ENCODE data around the gene TUBB8B.
"Not testable (repeated sequence)": the region's sequence is repeated elsewhere in the genome, so short reads cannot be mapped to it uniquely, and the experiment has no call there.

Gene TUBB8B

DNA sequence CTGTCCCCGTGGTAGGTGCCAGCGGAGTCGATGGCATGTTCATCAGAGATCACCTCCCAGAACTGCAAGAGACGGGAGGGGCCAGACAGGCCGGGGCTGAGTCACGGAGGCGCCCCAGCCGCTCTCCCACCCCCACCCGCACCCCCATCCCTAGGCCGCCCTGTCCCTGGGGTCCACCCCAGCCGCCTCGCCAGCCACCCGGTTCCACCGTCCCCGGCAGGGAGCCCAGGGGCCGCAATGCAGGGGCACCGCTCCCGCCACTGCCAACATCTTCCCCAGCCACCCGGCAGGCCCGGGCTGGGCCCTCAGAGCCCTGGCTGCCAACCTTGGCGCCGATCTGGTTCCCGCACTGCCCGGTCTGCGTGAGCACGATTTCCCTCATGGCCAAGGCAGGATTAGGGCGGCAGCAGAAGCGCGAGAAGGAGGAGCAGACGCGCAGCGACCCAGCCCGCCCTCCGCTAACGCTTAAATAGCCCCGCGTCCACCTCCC lies at the start of gene TUBB8B:
TSS of gene TUBB8B (minus strand) at position 440 of the 490 bp plus-strand sequence. CDS start at position 382, 58 bp downstream.
- not testable (repeated sequence) for FAIRE-seq; DNase-seq (ENCODE audit: low spot score)

DNA sequence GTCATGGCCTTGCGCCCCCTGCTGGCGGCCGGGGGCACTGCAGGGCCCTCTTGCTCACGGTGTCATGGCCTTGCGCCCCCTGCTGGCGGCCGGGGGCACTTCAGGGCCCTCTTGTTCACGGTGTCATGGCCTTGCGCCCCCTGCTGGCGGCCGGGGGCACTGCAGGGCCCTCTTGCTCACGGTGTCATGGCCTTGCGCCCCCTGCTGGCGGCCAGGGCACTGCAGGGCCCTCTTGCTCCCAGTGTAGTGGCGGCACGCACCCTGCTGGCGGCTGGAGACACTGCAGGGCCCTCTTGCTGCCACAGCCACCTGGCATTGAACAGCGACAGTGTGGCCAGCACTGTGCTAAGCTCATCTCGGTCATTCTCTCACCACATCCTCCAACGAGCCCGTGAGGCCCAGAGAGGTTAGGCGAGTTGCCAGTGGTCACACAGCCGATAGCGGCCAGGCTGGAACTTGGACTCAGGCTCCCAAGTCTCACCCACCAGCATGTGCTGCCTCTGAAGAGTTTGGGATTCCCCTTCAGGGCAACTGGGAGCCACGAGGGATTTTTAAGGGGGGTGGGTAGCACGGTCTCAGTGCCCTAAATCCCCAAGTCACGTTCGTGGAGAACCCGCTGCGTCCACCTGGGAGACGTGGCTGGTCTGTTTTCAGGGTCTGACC lies 48.0 kb upstream of the TUBB8B start:
- not testable (repeated sequence) for FAIRE-seq; DNase-seq (ENCODE audit: low spot score)

DNA sequence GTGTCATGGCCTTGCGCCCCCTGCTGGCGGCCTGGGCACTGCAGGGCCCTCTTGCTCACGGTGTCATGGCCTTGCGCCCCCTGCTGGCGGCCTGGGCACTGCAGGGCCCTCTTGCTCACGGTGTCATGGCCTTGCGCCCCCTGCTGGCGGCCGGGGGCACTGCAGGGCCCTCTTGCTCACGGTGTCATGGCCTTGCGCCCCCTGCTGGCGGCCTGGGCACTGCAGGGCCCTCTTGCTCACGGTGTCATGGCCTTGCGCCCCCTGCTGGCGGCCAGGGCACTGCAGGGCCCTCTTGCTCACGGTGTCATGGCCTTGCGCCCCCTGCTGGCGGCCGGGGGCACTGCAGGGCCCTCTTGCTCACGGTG lies 47.3 kb upstream of the TUBB8B start:
- not testable (repeated sequence) for FAIRE-seq

DNA sequence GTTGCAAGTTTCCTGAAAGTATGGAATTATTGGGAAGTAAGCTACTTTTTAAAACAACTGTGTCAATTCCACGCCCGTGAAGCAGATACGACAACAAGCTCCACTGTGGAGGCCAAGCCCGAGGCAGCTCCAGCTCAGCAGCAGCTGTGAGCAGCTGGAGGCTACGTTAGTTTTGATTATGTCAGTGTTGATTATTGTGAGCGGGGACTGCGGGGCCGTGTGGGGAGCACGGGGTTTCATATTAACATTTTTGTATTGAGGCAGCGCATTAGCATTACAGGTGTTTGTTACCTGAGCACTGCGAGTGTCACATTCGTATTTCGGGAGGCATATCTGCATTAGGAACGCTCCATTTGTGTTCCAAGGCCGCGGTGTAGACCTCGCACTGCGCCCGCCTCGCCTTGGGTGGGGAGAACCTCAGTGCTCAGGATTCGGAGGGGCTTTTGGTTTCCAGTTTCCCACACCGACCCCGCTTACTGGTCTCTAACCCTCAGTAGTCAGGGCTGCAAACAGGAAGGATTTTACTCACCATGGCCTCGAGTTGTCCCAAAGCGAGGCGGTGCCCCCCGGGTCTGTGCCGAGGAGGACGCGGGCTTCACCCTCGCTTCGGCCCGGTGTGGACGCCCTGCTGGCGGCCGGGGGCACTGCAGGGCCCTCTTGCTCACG lies 46.8 kb upstream of the TUBB8B start:
- not testable (repeated sequence) for FAIRE-seq; DNase-seq (ENCODE audit: low spot score)

More for the DNA sequence above, 47.3 kb upstream of the TUBB8B start:
- not testable (repeated sequence) for DNase-seq (ENCODE audit: low spot score)

DNA sequence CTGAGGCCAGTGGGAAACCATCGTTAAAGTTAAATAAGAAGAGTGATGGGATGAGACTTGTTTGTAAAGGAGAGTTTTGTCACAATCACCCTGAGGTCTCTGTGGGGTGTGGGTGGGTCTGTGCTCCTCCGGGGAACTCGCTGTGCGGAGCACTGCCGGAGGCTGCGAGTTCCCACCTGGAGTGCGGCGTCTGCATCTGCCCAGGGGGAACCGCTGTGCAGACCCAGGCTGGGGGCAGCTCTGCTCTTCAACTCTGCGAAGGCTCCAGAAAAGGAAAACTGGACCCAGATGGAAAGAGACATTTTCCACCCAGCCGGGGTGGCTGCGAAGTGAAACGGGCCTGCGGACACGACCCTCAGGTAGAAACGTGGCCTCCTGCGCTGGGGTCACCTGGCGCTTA lies 46.2 kb upstream of the TUBB8B start:
- FAIRE-seq; DNase-seq (ENCODE audit: low spot score): not testable (repeated sequence)

DNA sequence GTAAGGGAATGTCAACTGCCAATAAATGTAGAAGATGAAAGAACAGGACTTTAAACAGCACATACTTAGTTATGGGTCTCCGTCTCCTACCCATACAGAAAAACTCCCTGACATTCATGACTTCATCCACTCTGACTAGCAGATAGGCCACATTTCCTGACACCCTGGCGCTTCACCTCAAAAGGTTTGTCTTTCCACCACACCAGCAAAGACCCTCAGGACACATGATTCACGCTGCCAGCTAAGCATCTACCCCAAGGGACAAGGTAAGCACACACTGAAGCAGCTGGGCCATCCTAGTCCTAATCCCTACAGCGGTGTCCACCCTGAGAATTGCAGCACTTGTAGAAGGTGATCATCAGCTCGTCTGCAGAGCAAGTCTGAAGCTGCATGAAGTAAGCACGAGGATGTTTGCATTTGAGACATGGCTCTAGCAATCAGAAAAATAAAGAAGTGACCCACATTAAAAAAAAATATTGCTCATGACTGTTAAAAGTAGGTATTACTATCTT lies 44.5 kb upstream of the TUBB8B start:
- DNase-seq (ENCODE audit: low spot score); FAIRE-seq: not testable (repeated sequence)

DNA sequence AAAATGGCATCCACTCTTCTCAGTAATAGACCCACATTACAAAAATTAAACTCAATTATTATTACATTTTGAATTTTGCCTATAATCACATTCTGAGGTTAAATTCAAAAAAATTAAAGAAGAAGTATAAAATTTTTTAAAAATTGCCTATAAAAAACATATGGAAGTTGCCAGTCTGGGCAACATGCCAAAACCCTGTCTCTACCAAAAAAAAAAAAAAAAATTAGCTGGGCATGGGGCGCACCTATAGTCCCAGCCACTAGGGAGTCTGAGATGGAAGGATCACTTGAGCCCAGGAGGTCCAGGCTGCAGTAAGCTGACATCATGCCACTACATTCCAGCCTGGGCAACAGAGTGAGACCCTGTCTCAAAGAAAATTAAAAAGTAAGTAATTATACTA lies 42.1 kb upstream of the TUBB8B start:
- DNase-seq (ENCODE audit: low spot score); FAIRE-seq: not testable (repeated sequence)

DNA sequence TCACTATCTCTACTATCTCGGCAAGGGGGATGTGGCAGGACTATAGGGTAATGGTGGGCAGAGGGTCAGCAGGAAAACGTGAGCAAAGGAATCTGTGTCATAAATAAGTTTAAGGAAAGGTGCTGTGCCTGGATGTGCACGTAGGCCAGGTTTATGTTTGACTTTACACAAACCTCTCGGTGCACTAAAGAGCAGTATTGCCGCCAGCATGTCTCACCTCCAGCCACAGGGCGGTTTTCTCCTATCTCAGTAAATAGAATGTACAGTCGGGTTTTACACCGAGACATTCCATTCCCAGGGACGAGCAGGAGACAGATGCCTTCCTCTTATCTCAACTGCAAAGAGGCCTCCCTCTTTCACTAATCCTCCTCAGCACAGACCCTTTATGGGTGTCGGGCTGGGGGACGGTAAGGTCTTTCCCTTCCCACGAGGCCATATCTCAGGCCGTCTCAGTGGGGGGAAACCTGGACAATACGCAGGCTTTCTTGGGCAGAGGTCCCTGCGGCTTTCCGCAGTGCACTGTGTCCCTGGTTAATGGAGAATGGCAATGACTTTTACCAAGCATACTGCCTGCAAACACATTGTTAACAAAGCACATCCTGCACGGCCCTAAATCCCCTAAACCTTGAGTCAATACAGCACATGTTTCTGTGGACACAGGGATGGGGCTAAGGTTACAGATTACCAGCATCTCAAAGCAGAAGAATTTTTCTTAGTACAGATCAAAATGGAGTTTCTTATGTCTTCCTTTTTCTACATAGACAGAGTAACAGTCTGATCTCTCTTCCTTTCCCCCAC lies 41.2 kb upstream of the TUBB8B start:
- DNase-seq (ENCODE audit: low spot score); FAIRE-seq: not testable (repeated sequence)

DNA sequence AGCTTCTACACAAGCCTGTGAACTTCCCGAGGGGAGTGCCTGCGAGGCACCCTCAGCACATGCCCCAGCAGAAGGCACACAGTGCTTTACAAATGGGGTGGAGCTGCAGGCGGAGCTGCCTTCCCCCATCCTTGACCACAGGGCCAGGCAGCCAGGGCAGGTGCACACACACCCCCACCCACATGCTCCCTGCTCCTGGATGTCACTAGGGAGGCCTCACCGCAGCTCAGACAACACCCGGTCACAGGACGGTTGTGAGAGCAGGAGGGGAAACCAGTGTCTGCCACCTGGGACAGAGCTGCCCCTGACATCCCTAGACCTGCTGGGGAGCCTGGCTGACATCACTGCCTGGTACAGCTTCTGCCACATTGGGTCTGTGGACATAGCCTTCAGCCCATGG lies 39.7 kb upstream of the TUBB8B start:
- FAIRE-seq; DNase-seq (ENCODE audit: low spot score): not testable (repeated sequence)

DNA sequence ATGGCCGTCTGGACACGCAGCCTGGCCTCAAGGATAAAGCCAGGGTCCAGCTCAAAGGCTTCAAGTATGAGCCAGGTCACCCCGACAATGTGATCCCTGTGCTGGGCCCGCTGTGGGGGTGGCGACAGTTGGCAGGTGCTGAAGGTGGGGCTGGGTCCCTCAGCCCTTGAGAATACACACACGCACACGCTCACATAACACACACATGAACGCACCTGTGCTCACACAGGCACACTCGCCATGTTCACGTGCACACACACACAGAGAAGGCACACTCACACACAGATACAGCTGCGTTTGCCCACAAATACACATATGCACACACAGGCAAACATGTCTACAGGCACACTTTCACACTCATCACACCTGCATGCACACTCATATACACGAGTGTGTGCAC lies 35.4 kb upstream of the TUBB8B start:
- not testable (repeated sequence) for DNase-seq (ENCODE audit: low spot score); FAIRE-seq

DNA sequence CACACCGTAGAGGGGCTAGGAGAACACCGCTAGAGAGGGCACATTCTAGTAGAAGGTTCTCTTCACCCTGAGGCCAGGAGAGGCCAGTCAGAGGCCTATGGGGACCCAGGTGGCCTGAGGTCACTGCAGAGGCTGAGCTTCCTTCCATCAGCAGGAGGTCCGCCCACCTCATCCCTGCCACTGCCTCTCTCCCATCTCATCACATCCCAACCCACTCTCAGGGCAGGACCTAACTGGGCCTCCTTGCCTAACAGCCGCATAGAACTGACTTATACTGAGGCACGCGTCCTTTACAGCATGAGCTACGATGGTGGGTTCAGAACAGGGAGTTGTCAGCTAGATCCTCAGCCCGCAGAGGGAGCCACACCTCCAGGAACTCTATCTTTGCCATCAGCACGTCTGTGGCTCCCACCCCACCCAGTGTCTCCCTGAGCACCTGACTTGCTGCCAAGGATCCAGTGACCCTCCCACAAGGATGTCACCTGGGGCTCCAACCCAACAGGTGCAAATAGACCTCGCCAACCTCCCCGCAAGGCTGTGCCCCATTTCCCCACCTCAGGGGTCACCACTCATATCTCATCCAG lies 33.3 kb upstream of the TUBB8B start:
- not testable (repeated sequence) for FAIRE-seq; DNase-seq (ENCODE audit: low spot score)

DNA sequence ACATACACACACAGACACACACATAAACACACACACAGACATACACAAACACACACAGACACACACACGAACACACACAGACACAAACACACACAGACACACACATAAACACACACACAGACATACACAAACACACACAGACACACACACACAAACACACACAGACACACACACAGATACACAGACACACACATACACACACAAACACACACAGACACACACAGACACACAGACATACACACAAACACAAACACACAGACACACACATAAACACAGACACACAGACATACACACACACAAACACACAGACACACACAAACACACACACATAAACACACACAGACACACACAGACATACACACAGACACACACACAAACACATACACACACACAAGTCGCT lies 31.5 kb upstream of the TUBB8B start:
- not testable (repeated sequence) for FAIRE-seq; DNase-seq (ENCODE audit: low spot score)

DNA sequence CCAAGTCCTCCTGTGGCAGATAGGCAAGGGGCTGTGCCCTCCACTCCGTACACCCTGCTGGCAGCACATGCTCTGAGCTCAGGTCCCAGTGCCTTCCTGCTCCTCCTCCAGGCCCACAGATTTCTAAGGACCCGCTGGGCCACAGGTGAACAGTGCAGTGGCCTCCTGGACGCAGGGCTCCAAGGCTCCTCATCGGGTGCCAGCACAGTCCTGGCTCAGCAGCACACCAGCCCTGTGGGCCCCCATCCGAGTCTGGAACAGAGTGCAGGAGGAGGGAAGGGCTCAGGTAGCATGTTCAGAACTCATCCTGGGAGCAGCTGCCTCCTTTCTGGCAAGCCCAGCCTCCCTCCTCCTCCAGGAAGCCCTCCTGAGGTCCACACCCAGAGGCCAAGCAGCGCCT lies 30.8 kb upstream of the TUBB8B start:
- DNase-seq (ENCODE audit: low spot score); FAIRE-seq: not testable (repeated sequence)

DNA sequence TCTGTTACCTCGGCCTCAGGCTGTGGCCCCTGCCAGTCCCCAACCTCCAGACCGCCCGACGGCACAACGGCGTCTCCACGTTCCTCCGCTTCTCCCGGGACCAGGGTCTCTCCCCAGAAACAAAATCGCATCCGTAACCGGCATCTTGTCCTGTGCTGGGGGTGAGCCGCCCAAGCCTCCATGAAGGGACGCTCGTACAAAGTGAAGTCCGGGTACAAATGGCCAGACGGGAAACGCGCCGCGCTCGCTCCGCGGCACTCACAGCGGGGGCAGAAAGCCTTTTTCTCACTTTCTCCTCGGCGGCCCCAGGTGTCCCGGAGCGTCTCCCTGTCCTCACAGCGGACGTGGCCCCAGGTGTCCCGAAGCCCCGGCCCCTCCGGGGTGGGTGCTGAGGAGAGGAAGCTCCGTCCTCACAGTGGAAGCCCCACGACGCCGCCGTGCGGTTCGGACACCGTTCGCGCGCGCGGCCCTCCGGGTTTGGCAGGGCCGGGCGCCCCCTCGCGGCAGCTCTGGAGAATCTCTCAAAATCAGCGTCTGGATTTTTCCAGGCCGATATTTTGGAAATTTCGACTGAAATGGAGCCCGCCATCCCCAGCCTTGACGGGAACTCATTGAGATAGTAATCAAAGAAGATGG lies 26.2 kb upstream of the TUBB8B start:
- DNase-seq (ENCODE audit: low spot score); FAIRE-seq: not testable (repeated sequence)

DNA sequence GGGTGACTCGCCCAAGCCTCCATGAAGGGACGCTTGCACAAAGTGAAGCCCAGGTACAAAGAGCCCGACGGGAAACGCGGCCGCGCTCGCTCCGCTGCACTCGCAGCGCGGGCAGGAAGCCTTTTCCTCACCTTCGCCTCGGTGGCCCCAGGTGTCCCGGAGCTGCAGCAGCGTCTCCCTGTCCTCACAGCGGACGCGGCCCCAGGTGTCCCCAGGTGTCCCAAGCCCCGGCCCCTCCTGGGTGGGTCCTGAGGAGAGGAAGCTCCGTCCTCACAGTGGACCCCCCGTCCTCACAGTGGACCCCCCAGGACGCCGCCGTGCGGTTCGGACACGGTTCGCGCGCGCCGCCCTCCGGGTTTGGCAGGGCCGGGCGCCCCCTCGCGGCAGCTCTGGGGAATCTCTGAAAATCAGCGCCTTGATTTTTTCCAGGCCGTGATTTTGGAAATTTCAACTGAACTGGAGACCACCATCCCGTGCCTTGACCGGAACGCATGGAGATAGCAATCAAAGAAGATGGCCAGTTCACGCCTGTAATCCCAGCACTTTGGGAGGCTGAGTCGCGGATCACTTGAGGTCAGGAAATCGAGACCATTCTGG lies 23.9 kb upstream of the TUBB8B start:
- DNase-seq (ENCODE audit: low spot score); FAIRE-seq: not testable (repeated sequence)

DNA sequence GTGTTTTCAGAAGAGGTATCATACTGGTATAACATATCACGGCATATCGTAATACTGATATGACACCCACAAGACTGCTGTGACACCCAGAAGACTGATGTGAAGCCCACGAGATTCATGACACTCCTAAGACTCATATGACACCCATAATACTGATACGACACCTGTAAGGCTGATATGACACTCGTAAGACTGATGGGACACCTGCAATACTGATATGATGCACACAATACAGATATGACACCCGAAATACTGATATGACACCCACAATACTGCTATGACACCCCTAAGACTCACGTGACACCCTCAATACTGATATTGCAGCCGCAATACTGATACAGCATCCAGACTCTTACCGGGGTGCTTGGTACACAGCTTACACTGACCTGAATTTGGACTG lies 18.3 kb upstream of the TUBB8B start:
- not testable (repeated sequence) for FAIRE-seq; DNase-seq (ENCODE audit: low spot score)

DNA sequence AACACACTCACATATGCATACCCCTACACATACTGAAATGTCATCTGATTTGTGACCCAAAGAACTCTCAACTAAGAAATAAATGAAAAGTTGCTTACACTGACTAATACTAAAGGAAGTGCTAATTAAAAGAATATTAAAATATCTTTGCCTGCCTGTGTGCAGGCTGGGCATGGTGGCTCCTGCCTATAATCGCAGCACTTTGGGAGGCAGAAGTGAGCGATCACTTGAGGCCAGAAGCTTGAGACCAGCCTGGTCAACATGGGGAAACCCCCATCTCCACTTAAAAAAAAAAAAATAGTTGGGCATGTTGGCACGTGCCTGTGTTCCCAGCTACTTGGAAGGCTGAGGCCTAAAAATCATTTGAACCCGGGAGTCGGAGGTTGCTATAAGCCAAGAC lies 14.9 kb upstream of the TUBB8B start:
- DNase-seq (ENCODE audit: low spot score); FAIRE-seq: not testable (repeated sequence)

DNA sequence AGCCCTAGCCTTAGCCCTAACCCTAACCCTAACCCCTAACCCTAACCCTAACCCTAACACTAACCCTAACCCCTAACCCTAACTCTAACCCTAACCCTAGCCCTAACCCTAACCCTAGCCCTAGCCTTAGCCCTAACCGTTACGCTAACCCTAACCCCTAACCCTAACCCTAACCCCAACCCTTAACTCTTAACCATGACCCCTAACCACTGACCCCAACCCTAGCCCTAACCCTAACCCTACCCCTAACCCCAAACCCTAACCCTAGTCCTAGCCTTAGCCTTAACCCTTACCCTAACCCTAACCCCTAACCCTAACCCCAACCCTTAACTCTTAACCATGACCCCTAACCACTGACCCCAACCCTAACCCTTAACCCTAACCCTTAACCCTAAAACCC lies 14.2 kb upstream of the TUBB8B start:
- DNase-seq (ENCODE audit: low spot score); FAIRE-seq: not testable (repeated sequence)

DNA sequence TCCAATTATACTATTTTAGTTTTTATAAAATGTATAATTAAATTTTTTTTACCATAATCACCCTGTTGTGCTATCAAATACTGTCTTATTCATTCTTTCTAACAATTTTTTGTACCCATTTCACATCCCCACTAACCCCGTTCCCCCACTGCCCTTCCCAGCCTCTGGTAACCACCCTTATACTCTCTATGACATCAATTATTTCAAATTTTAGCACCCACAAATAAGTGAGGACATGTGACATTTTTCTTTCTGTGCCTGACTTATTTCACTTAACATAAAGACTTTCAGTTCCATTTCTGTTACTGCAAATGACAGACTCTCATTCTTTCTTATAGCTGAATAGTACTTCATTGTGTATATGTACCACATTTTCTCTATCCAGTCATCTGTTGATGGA lies 5.0 kb upstream of the TUBB8B start:
- not testable (repeated sequence) for DNase-seq (ENCODE audit: low spot score); FAIRE-seq

DNA sequence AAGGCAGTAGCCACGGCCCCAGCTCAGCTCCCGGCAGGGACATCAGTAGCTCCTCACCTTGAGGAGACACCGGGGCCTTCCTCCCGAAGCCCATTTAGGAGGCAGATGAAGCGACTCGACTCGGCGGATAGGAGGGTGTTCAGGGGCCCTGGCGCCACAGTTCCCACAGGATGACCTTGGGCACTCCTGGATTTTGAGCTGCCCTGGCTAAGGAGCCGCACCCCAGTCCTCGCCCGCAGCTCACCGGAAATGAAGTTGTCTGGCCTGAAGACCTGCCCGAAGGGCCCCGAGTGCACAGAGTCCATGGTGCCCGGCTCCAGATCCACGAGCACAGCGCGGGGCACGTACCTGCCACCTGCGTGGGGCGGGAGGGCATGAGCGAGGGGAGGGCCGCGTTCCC lies 719 bp downstream of the TUBB8B start:
- not testable (repeated sequence) for DNase-seq (ENCODE audit: low spot score); FAIRE-seq
